ENCODE results near the gene MLXIP.
"Not testable (repeated sequence)": the region's sequence is repeated elsewhere in the genome, so short reads cannot be mapped to it uniquely, and the experiment has no call there.

- TF ChIP-seq EZH2 (IDR thresholded peaks at IDR 0.05); POLR2AphosphoS5 (IDR thresholded peaks at IDR 0.05; ENCODE audit: borderline replicate concordance, low read depth, low read length): not testable (repeated sequence)
These were observed 26.9 kb downstream of the MLXIP start for GRCh38 chr12:122105496-122105895.

Data from SK-N-MC (cell line).